Body of pancreas (tissue), 4 donors: ENCODE results near the gene ARMH1.

Experiments
- POLR2A ChIP-seq, 3 donors: fragments of 450-650 bp; IDR thresholded peaks; one replicate each; pipeline ENCODE4 v1.6.1; 2016; ENCODE audit warnings: antibody characterized with exemption in 3 of 3, mild to moderate bottlenecking in 2 of 3
- TF ChIP-seq, protein P1 (sequence below), 7 experiments: fragments of 450-650 bp in 4 of 7; fragments of 200-600 bp in 3 of 7; sonication (generic) in 3 of 7; IDR thresholded peaks; one replicate each; pipeline ENCODE4 v1.5.1; 2016 to 2019; ENCODE audit warnings: antibody characterized with exemption in 7 of 7

DNA sequence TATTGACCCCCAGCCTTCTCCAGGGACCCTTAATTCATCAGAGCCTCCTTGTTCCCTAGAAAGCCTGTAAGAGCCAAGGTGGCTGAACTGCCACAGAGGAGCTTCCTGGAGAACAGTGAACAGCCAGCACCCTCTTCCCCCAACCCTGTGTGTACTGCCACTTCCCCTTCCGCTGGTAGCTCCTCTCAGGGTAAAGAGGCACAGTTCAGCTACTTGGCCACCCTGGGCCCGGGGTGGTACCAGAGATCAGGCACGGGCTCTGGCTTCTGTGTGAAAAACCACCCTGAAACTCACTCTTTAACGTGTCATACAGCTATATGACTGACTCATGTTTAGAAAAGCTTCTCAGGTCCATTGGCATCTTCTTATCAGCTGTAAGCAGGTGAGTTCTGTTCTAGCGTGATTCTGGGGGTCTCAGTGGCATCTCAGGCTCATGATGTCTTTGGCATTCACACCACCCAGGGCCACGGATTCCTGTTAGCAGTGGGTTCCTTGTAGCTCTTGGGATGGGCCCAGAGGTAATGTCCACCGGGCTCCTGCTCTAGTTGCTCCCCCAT lies 22.4 kb downstream of the ARMH1 start:
- TF ChIP-seq, protein P1, sequence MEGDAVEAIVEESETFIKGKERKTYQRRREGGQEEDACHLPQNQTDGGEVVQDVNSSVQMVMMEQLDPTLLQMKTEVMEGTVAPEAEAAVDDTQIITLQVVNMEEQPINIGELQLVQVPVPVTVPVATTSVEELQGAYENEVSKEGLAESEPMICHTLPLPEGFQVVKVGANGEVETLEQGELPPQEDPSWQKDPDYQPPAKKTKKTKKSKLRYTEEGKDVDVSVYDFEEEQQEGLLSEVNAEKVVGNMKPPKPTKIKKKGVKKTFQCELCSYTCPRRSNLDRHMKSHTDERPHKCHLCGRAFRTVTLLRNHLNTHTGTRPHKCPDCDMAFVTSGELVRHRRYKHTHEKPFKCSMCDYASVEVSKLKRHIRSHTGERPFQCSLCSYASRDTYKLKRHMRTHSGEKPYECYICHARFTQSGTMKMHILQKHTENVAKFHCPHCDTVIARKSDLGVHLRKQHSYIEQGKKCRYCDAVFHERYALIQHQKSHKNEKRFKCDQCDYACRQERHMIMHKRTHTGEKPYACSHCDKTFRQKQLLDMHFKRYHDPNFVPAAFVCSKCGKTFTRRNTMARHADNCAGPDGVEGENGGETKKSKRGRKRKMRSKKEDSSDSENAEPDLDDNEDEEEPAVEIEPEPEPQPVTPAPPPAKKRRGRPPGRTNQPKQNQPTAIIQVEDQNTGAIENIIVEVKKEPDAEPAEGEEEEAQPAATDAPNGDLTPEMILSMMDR (IDR thresholded peaks at IDR 0.05), result no peak
- TF ChIP-seq POLR2A (IDR thresholded peaks at IDR 0.05), result no peak
